K562 (cell line): ENCODE measurements around the gene PACSIN2. TPM values are rescaled to one million over a fixed set of nuclear protein-coding genes. Genes with fewer than 3 reads are reported as not detected.
A peak's percentile ranks its signal among the peaks of the same experiment; 100 is the strongest.

Experiments used
- C11orf30 ChIP-seq: fragments of 450-650 bp; IDR thresholded peaks from 2 replicates; pipeline ENCODE4 v1.6.1; 2016; ENCODE audit warnings: low read depth, mild to moderate bottlenecking
- JUN ChIP-seq, 2 experiments: sonication (generic) in 1 of 2; formaldehyde crosslinking in 1 of 2; IDR thresholded peaks; 2 replicates each; pipeline versions ENCODE4 v1.6.1 to v1.8.0; 2012 to 2022; ENCODE audit warnings: borderline replicate concordance in 2 of 2, mild to moderate bottlenecking in 2 of 2, improper control_type of control experiment in 1 of 2, low read depth in 1 of 2, low read length in 1 of 2, missing genetic modification reagents in 1 of 2
- MIER1 ChIP-seq: fragments of 450-650 bp; IDR thresholded peaks from 2 replicates; pipeline ENCODE4 v1.6.1; 2016; ENCODE audit warnings: antibody characterized with exemption, mild to moderate bottlenecking, low read depth
- RBM14 ChIP-seq: fragments of 200-400 bp; formaldehyde crosslinking; IDR thresholded peaks from 2 replicates; pipeline ENCODE4 v1.6.1; 2018; ENCODE audit warnings: low read depth, mild to moderate bottlenecking, low read length, moderate library complexity, borderline replicate concordance; ENCODE audit not compliant: insufficient read depth
- SIN3A ChIP-seq, 2 experiments: fragments of 150-350 bp in 1 of 2; IDR thresholded peaks; 2 replicates each; pipeline ENCODE4 v1.6.1; 2011 to 2016; ENCODE audit warnings: borderline replicate concordance in 2 of 2, low read depth in 2 of 2, low read length in 2 of 2, mild to moderate bottlenecking in 2 of 2, moderate library complexity in 2 of 2; ENCODE audit not compliant: control insufficient read depth in 1 of 2
- ZNF134 ChIP-seq: fragments of 250-450 bp; sonication (Bioruptor Pico); conservative IDR thresholded peaks from 2 replicates; pipeline ENCODE4 v1.4.0; 2020
- polyA plus RNA-seq, 8 experiments: library from polyadenylated mRNA; depleted of rRNA in 4 of 8; stranded (reverse) in 5 of 8; unstranded in 3 of 8; fragments of >200 nt; fragmentation: Nextera tagmentation in 2 of 8; fragmentation: Illumina TruSeq in 1 of 8; extraction: Ambion mirVana in 2 of 8; extraction: Trizol in 1 of 8; gene quantifications; 2 replicates each; pipeline versions ENCODE4 v1.2.1 to v1.2.3, GENCODE V29; 2011 to 2014; ENCODE audit warnings: inconsistent platforms in 1 of 8, missing spikeins in 1 of 8
- total RNA-seq, 7 experiments: library from RNA; depleted of rRNA in 6 of 7; stranded (reverse); fragments of >200 nt in 6 of 7; fragmentation: Illumina TruSeq in 2 of 7; extraction: Trizol in 2 of 7; gene quantifications; 2 replicates each; pipeline versions ENCODE4 v1.2.1 to v1.2.3, GENCODE V29; 2011 to 2021; ENCODE audit warnings: low replicate concordance in 1 of 7
- TF ChIP-seq, protein P1 (sequence below): sonication (generic); formaldehyde crosslinking; IDR thresholded peaks from 2 replicates; pipeline ENCODE4 v1.8.0; 2023; ENCODE audit warnings: missing genetic modification reagents, mild to moderate bottlenecking, borderline replicate concordance
- TF ChIP-seq, protein P2 (sequence below): fragments of 450-650 bp; IDR thresholded peaks from 2 replicates; pipeline ENCODE4 v1.6.1; 2016; ENCODE audit warnings: mild to moderate bottlenecking
- TF ChIP-seq, protein P3 (sequence below): sonication (generic); formaldehyde crosslinking; IDR thresholded peaks from 2 replicates; pipeline ENCODE4 v1.8.0; 2022; ENCODE audit warnings: missing genetic modification reagents, mild to moderate bottlenecking, moderate library complexity, borderline replicate concordance
- TF ChIP-seq, protein P4 (sequence below), 2 experiments: fragments of 450-650 bp; IDR thresholded peaks; 2 replicates each; pipeline ENCODE4 v1.6.1; 2018; ENCODE audit warnings: mild to moderate bottlenecking in 2 of 2, low read depth in 1 of 2; ENCODE audit not compliant: partially characterized antibody in 2 of 2

Gene PACSIN2
- total and polyA plus RNA-seq, 9 of the 15 experiments (the other 6 are each of a cell fraction or from before 2014, with no cell fraction given): 0.45 to 45.1 (median 23.9) TPM

DNA sequence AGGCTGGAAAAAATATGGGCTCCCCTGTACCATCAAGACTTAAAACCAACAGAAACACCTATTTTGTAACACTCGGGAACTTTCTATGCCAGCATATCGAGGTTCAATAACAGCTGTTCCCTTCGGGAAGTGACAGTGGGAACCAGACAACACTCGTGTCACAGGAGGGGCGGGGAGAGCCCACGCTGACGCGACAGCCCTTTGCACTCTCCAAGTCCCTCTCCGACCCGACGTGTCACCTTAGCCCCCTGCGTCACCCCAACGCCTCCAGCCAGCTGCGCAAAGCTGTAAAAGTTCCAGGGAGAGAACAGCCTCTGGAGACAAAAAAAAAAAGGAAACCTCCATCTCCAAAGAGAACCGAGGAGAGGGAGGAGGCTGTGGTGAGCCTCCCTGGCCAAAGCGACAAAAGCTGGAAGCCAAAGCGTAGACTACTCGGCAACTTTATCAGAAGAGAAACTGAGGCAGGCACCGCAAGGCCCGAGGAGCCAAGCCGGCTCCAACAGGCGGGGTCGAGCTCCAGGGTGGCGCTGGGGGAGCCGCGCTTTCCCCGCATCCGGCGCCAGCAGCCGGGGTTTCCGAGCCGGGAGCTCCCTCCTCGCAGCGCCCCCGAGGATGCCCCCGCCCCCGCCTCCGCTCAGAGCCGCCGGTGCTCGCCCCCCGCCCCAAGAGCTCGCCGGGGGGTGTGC, 158.6 kb downstream of the PACSIN2 start (continued):
- TF ChIP-seq, protein P1, sequence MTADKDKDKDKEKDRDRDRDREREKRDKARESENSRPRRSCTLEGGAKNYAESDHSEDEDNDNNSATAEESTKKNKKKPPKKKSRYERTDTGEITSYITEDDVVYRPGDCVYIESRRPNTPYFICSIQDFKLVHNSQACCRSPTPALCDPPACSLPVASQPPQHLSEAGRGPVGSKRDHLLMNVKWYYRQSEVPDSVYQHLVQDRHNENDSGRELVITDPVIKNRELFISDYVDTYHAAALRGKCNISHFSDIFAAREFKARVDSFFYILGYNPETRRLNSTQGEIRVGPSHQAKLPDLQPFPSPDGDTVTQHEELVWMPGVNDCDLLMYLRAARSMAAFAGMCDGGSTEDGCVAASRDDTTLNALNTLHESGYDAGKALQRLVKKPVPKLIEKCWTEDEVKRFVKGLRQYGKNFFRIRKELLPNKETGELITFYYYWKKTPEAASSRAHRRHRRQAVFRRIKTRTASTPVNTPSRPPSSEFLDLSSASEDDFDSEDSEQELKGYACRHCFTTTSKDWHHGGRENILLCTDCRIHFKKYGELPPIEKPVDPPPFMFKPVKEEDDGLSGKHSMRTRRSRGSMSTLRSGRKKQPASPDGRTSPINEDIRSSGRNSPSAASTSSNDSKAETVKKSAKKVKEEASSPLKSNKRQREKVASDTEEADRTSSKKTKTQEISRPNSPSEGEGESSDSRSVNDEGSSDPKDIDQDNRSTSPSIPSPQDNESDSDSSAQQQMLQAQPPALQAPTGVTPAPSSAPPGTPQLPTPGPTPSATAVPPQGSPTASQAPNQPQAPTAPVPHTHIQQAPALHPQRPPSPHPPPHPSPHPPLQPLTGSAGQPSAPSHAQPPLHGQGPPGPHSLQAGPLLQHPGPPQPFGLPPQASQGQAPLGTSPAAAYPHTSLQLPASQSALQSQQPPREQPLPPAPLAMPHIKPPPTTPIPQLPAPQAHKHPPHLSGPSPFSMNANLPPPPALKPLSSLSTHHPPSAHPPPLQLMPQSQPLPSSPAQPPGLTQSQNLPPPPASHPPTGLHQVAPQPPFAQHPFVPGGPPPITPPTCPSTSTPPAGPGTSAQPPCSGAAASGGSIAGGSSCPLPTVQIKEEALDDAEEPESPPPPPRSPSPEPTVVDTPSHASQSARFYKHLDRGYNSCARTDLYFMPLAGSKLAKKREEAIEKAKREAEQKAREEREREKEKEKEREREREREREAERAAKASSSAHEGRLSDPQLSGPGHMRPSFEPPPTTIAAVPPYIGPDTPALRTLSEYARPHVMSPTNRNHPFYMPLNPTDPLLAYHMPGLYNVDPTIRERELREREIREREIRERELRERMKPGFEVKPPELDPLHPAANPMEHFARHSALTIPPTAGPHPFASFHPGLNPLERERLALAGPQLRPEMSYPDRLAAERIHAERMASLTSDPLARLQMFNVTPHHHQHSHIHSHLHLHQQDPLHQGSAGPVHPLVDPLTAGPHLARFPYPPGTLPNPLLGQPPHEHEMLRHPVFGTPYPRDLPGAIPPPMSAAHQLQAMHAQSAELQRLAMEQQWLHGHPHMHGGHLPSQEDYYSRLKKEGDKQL (CRISPR knock-in tag): no peak
- TF ChIP-seq, protein P2, sequence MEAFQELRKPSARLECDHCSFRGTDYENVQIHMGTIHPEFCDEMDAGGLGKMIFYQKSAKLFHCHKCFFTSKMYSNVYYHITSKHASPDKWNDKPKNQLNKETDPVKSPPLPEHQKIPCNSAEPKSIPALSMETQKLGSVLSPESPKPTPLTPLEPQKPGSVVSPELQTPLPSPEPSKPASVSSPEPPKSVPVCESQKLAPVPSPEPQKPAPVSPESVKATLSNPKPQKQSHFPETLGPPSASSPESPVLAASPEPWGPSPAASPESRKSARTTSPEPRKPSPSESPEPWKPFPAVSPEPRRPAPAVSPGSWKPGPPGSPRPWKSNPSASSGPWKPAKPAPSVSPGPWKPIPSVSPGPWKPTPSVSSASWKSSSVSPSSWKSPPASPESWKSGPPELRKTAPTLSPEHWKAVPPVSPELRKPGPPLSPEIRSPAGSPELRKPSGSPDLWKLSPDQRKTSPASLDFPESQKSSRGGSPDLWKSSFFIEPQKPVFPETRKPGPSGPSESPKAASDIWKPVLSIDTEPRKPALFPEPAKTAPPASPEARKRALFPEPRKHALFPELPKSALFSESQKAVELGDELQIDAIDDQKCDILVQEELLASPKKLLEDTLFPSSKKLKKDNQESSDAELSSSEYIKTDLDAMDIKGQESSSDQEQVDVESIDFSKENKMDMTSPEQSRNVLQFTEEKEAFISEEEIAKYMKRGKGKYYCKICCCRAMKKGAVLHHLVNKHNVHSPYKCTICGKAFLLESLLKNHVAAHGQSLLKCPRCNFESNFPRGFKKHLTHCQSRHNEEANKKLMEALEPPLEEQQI: no peak
- no peak for TF ChIP-seq ZNF134 (CRISPR knock-in tag)
- TF ChIP-seq JUN (IDR thresholded peaks at IDR 0.05; ENCODE audit: borderline replicate concordance, low read depth, low read length): no peak
- no peak for TF ChIP-seq JUN (CRISPR knock-in tag; IDR thresholded peaks at IDR 0.05; ENCODE audit: borderline replicate concordance)
- no peak for TF ChIP-seq MIER1
- TF ChIP-seq, protein P3, sequence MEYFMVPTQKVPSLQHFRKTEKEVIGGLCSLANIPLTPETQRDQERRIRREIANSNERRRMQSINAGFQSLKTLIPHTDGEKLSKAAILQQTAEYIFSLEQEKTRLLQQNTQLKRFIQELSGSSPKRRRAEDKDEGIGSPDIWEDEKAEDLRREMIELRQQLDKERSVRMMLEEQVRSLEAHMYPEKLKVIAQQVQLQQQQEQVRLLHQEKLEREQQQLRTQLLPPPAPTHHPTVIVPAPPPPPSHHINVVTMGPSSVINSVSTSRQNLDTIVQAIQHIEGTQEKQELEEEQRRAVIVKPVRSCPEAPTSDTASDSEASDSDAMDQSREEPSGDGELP (CRISPR knock-in tag): peak; percentile 65
- TF ChIP-seq C11orf30: no peak
- TF ChIP-seq, protein P4, sequence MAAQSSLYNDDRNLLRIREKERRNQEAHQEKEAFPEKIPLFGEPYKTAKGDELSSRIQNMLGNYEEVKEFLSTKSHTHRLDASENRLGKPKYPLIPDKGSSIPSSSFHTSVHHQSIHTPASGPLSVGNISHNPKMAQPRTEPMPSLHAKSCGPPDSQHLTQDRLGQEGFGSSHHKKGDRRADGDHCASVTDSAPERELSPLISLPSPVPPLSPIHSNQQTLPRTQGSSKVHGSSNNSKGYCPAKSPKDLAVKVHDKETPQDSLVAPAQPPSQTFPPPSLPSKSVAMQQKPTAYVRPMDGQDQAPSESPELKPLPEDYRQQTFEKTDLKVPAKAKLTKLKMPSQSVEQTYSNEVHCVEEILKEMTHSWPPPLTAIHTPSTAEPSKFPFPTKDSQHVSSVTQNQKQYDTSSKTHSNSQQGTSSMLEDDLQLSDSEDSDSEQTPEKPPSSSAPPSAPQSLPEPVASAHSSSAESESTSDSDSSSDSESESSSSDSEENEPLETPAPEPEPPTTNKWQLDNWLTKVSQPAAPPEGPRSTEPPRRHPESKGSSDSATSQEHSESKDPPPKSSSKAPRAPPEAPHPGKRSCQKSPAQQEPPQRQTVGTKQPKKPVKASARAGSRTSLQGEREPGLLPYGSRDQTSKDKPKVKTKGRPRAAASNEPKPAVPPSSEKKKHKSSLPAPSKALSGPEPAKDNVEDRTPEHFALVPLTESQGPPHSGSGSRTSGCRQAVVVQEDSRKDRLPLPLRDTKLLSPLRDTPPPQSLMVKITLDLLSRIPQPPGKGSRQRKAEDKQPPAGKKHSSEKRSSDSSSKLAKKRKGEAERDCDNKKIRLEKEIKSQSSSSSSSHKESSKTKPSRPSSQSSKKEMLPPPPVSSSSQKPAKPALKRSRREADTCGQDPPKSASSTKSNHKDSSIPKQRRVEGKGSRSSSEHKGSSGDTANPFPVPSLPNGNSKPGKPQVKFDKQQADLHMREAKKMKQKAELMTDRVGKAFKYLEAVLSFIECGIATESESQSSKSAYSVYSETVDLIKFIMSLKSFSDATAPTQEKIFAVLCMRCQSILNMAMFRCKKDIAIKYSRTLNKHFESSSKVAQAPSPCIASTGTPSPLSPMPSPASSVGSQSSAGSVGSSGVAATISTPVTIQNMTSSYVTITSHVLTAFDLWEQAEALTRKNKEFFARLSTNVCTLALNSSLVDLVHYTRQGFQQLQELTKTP (IDR thresholded peaks at IDR 0.05; ENCODE audit: low read depth in 1 of 2, partially characterized antibody in 2 of 2): no peak
- 0 out of 4 replicates have a peak, but pooled peaks of 1 of the 2 experiments have one; percentile 8 for TF ChIP-seq SIN3A (IDR thresholded peaks at IDR 0.05; ENCODE audit: borderline replicate concordance in 2 of 2, control insufficient read depth in 1 of 2, low read depth in 2 of 2, low read length in 2 of 2)
- TF ChIP-seq RBM14: no peak
